Fibroblast of skin of left quadriceps (primary cell): ENCODE measurements around the gene SWSAP1.
"Not testable (repeated sequence)": the region's sequence is repeated elsewhere in the genome, so short reads cannot be mapped to it uniquely, and the experiment has no call there.

Experiments
- DNase-seq, 2 experiments: peaks; one replicate each; pipeline ENCODE4 v3.0.0-alpha.2; 2013; ENCODE audit warnings: low read depth in 2 of 2

The SWSAP1 gene, protein sequence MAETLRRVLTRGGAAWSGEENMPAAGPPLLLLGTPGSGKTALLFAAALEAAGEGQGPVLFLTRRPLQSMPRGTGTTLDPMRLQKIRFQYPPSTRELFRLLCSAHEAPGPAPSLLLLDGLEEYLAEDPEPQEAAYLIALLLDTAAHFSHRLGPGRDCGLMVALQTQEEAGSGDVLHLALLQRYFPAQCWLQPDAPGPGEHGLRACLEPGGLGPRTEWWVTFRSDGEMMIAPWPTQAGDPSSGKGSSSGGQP

DNA sequence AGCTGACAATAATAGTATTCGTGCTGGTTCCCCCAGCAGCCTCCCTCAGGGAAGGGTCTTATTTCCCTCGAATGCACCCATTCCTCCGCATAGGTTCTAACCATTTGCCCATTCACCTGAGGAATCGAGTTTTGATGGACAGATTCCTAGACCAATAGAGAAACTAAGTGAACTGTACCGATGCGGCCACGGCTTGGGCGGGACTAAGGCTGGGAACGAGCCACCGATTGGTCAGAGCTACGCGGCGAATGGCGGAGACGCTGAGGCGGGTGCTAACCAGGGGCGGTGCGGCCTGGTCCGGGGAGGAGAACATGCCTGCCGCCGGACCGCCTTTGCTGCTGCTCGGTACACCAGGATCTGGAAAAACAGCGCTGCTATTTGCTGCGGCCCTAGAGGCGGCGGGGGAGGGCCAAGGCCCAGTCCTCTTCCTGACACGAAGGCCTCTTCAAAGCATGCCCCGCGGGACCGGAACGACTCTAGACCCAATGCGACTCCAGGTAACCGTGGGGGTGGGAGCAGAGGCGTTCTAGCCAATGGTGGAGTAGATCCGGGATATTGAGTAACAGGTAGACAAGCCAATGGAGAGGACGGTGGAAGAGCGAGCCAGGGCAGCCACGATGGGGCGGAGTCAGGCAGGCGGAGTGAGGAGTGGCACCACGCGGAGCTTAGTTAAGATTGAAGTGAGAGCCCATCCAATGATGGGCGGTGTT is at the start of gene SWSAP1:
TSS of gene SWSAP1 (plus strand) at position 234 of the 710 bp plus-strand sequence. CDS start at position 249, 15 bp downstream.
- DNase-seq, result peak; percentile 99

DNA sequence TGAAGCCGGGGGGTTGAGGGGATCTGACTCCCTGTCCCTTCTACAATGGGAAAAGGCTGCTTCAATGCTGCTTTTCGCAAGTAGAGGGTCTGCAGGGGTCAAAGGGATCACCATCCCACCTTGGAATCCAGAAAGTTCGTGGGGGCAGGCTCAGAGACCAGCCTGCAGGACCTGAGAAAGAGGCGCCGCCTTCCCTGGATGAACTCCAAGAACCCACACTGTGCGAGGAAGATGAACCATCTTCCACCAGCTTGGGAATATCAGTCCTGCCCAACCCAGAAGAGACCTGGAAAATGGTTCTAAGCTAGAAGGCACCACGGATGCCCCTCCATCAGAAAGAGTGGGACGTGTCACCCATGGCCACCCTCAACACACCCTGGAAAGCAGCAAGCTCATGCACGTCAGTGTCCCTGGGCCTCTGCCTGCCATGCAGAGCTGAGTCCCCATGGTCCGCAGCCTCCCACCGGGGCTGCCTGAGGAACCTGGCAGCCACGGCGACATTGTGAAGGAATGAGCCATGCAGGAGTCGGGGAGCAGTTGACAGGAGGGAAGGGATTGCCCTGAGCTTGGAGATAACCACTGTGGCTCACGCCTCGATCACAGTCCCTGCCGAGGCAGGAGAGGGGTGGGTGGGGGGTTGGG is 49.6 kb upstream of the SWSAP1 start:
- DNase-seq, result no peak

DNA sequence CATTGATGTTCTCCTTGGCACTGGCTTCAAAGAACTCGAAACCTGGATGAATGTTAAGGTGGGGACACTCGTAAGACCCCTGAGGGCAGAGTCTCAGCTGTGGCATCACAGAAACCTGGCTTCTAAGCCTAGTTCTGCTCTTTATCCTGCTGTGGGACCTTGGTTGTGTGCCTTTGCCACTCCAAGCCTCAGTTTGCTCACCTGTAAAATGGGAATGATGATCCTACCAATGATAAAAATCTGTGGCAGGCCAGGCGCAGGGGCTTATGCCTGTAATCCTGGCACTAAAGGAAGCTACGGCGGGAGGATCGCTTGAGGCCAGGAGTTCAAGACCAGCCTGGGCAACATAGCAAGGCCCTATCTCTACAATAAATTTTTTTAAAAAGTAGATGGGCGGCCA is 48.9 kb upstream of the SWSAP1 start:
- no peak for DNase-seq

DNA sequence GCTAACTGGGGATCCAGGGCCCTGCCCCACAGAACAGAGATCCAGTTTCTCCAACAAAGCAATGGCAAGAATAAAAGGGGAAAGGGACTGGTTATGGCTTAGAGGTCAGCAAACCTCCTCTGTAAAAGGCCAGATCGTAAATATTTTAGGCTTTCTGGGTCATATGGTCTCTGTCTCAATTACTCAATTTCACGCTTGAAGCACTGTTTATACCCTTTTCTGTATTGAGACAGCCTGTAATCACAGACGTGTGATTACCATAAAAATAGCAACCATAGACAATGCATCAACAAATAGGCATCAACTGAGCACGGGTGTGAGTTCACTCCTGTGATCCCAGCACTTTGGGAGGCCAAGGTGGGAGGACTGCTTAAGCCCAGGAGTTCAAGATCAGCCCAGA is 44.3 kb upstream of the SWSAP1 start:
- DNase-seq, result no peak

DNA sequence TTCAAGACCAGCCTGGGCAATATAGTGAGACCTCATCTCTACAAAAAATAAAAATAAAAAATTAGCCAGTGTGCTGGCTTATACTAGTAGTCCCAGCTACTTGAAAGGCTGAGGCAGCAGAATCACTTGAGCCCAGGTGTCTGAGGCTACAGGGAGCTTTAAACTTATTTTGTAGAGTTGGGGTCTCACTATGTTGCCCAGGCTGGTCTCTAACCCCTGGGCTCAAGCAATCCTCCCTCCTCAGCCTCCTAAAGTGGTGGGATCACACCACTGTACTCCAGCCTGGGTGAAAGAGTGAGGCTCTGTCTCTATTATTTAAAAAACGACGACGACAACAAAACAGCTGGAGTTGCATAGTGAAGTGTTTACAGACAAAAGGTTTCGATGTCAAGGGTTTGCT is 43.0 kb upstream of the SWSAP1 start:
- no peak for DNase-seq

DNA sequence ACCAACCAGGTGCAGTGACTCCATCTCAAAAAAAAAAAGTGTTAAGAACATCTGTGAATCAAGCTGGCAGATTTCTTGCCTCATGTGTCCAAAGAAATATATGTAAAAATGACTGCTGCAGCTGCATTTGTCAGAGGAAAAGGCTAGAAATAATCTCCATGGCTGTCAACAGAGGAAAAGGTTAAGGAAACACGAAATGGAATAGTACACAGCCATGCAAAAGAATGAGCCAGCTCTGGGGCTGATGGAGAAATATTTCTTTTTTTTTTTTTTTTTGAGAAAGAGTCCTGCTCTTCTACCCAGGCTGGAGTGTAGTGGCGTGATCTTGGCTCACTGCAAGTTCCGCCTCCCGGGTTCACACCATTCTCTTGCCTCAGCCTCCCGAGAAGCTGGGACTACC is 41.6 kb upstream of the SWSAP1 start:
- DNase-seq, result no peak

DNA sequence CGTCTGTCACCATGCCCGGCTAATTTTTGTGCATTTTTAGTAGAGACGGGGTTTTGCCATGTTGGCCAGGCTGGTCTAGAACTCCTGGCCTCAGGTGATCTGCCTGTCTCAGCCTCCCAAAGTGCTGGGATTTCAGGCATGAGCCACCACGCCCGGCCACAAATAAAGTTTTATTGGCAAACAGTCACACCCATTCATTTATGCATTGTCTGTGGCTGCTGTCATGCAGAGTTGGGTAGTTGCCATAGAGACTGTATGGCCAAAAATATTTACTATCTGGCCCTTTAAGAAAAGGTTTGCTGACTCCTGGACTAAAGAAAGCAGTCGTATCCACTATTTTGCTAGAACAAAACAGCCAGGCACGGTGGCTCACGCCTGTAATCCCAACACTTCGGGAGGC is 40.6 kb upstream of the SWSAP1 start:
- DNase-seq, result not testable (repeated sequence)

DNA sequence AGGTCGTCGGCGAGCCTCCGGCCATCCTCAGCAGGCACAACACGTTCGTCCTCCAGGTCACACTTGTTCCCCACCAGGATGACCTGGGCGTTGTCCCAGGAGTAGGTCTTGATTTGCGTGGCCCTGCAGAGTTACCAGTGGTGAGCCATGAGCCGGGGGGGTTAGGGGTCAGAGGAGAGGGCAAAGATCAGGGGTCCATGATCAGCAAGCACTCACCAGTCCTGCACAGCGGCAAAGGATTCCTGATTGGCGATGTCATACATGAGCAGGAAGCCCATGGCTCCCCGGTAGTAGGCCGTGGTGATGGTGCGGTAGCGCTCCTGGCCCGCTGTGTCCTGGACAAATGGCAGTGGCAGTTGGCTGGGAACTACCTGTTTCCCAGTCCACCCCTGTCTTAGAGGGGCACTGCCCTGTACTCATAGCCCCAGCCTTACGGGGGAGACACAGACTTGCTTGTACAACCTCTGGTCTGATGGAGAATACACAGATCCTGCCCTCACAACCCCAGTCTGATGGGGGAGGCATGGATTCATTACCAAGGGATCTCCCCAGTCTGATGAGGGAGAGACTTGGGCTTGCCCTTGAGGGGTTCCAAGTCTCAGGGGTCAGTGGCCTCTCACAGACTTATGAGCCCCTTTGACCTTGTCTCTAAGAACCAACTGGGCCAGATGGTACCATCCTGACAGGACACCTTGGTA is 38.9 kb upstream of the SWSAP1 start:
- DNase-seq, result no peak

DNA sequence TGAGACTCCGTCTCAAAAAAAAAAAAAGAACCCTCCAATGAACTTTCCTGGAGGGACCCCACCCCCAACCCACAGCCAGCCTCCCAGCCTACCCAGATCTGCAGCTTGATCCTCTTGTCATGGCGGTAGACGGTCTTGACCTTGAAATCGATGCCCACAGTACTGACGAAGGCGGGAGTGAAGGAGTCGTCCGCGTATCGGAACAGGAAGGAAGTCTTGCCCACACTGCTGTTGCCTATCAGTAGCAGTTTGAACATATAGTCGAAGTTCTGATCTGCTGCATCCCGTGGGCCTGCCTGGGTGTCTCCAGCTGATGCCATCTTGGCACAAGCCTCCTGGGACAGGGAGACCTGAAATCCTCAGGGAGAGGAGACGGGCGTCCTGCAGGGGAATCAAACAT is 37.4 kb upstream of the SWSAP1 start:
- no peak for DNase-seq

DNA sequence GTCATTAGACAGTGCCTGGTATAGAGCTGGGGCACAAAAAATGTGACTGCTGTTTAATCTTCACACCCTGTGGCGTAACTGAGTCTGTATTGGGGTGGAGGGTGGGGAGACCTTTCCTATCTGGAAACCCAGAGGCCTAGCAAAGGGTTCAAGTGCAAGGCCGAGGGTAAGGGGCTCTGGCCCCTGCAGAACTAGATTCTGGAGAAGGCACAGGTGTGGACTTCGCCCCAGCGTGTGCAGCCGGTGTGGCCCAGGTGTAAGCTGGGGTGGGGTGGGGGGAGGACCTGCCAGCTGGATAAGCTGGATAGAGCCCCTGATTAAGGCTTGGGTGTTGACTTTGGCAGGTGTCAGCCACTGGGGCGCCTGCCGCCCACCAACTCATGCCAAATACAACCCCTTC is 36.3 kb upstream of the SWSAP1 start:
- no peak for DNase-seq

DNA sequence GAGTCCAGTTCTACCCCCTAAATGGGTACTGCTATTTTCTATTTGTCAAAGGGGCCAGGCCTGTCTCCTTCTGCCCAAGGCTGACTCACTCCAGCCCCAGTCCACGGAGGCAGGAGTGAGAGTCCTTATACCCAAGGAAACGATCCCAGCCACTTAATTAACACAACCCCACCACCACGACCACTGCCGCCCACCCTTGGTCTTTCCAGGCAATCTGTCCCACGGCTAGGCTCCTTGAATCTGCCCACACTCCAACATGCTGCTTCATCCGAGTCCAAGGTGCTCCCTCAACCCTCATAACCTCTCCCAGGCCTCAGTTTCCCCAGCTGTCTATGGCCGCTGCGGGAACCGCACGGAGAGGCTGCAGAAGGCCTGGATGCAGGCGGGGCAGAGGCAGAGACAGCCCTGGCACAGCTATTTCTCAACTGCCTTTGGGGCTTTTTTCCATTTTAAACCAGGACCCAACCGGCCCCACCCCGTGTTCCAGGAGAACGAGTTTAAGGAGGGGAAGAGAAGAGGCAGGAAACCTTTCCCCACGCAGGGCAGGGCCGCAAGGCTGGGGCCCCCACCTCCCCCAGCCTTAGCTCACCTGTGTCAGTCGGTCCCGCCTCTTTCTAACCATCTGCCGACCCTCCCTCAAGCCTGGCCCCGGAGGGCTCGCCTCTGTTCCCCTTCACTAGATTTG is 35.8 kb upstream of the SWSAP1 start:
- DNase-seq, result no peak

DNA sequence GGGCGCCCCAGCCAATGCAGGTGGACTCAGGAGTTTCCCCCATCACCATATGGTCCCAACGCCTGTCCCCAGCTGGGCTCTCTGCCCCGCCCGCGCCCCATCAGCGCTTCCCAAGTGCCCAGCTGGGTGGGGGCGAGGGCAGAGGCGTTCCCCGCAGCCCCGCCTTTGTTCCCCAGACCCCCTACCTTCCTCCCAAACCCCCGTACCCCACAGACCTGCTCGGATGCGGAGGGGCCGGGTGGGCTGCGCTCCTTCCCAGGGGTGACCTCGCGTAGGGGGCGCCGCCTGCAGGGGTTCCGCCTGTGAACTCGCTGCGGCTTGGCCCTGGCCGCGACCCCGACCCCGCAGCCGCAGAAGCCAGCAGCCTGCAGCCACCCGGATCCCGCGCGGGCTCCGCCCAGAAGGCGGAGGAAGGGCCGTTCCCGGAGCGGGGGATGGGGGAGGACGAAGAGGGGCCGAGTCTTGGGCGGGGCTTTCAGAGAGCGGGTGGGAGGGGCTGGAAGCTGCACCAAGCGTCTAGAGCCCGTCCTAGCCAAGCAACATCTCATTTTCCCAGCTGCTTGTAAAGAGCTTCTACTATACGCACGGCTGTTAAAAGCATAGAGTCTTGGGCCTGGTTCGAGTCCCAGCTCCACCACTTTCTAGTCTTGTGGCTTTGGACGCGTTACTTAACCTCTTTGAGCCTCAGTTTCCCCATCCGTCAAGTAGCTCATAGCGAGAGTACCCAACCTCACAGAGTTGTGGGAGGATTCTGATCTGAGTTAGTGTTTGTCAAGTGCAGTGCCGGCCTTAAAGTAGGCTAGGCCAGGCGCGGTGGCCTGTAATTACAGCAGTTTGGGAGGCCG is 35.0 kb upstream of the SWSAP1 start, which contains the start of gene RAB3D:
TSS of gene RAB3D (minus strand) at position 404 of the 845 bp plus-strand sequence. CDS start 2,258 bp downstream, outside the sequence.
- peak; percentile 60 to 64 for DNase-seq

DNA sequence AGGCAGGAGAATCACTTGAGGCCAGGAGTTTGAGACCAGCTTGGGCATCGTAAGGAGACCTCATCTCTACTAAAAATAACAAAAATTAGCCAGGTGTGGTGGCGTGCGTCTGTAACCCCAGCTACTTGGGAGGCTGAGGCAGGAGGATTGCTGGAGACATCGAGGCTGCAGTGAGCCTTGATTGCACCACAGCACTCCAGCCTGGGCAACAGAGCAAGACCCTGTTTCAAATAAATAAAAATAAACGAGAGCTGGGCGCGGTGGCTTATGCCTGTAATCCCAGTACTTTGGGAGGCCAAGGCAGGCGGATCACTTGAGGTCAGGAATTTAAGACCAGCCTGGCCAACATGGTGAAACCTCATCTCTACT is 34.4 kb upstream of the SWSAP1 start:
- not testable (repeated sequence) for DNase-seq

DNA sequence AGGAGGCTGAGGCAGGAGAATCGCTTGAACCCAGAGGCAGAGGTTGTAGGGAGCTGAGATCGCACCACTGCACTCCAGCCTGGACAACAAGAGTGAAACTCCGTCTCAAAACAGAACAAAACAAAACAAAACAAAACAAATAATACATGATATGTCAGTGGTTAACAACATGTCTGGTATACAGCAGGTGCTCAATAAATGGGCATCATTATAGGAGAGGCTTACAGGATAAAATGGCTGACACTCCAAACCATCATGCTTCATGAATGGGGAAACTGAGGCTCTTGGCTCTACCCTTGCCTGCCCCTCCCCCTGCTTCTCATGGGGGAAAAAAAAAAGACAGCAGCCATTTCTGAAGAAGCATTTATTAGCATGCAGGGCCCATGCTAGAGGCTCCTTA is 32.0 kb upstream of the SWSAP1 start:
- DNase-seq, result no peak

DNA sequence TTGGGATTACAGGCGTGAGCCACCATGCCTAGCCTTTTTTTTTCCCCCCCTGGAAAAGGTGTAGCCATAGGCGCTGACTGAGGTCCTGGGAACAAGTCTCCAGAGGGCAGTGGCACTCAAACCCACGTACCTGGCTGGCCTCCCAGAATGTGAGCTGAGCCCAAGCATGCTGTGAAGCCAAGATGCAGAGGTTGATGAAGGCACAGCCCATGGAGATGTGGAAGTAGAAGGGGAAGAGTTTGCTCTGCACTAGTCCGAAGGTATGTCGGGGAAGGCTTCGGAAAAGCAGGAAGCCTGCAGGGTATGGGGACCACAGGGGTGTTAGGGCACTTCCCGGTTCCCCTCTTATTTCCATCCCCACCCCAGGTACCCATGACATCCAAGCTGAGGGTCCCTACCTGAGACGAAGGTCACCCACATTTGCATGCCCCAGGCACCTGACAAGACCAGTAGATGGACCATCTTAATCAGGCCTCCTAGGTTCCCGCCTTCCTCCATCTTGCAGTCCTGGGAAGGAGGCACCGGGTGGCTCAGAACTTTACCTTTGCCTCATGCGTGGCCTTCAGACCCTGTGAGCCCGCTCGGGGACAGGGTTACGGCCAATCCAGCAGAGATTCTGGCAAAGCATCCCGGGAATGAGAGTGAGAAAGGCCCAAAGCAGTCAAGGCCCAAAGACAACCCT is 29.2 kb upstream of the SWSAP1 start:
- DNase-seq, result no peak

DNA sequence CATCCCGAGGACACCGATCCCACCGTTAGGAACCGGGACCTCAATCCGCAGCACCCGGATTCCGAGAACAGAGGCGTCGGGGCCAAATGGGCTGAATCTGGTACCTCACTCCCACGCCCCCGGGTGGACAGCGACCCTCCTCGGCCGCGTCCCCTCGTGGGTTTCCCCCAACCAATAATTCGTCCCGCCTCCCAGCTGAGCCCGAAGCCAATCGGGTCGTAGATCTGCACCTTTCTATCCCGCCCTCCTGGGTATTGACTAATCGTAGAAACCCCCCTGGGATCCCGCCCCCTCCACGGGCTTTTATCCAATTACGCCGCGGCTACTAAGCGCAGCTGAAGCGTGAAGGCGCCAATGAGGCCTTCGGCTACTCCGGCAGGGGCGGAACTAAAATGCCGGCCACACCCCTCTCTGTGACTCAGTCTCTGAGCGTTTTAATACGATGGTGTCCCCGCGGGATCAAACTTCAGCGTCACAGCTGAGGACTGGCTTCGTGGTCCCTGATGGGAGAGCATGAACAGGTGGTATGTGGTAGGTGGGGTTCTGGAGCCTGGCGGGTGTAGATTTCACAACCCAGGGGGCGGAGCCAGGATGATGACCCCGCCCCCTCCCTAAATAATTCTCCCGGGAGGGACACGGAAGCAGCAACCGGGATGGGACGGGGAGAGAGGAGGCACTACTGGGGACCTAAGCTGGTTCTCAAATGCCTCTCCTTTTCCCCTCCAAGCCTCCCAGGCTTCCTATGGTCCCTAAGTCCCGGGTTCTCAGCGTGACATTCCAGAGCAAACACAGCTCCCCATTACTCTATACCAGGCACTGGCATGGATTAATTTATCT is 28.1 kb upstream of the SWSAP1 start, which contains the start of the genes CCDC159 and TMEM205:
TSS of gene CCDC159 (plus strand) at position 416 of the 837 bp plus-strand sequence. CDS start at position 504, 88 bp downstream.
TSS of gene TMEM205 (minus strand) at position 165 of the 837 bp plus-strand sequence. CDS start 649 bp downstream, outside the sequence.
- DNase-seq, result peak; percentile 99

DNA sequence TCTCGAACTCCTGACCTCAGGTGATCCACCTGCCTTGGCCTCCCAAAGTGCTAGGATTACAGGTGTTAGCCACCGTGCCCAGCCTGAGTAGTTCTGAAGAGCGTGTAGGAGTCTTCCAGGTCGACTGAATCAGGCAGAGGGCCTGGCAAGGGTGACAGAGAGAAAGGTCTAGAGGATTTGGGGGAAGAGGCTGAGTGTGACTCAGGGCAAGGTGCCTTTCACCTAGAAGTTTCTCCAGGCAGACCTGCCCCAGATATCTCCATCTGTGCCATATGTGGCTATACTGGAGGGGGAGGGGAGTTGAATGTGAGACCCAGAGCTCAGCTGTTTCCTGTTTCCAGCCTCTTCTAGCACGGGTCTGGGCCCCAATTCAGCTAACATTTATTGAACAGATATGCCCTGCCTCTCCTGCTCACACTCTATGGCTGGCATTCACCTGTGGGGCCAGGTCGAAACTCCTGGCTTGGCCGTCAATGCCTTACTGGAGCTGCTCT is 26.9 kb upstream of the SWSAP1 start:
- DNase-seq, result no peak

DNA sequence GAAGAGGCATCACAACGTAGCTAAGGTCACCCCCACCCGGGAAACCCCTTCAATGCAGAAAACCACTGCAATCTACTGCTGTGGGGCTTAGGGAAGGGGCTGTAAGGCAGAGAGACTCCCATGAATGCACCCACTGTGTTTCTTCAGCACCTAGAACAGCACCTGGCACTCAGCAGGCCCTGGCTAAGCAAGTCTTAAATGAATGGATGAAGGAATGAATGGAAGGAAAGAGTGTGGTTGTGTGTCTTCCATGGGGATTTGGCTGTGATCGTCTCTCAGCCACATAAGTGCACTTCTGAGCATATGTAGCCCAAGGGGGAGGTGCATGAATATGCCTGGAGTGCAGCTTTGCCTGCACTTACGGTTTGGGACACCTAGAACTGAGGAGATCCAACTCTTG is 25.3 kb upstream of the SWSAP1 start:
- no peak for DNase-seq

DNA sequence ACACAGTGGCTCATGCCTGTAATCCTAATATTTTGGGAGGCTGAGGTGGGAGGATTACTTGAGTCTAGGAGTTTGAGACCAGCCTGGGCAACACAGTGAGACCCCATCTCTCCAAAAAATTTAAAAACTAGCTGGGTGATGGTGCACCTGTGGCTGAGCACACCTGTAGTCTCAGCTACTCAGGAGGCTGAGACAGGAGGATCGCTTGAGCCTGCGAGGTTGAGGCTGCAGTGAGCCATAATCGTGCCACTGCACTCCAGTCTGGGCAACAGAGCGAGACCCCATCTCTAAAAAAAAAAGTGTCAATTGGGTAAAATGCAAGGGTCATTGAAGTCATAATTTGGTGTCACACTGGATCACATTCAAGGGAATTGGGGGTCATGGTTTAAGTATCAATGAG is 20.4 kb upstream of the SWSAP1 start:
- not testable (repeated sequence) for DNase-seq
